ENCODE results near the gene TUBGCP6.

TUBGCP6 gene

DNA sequence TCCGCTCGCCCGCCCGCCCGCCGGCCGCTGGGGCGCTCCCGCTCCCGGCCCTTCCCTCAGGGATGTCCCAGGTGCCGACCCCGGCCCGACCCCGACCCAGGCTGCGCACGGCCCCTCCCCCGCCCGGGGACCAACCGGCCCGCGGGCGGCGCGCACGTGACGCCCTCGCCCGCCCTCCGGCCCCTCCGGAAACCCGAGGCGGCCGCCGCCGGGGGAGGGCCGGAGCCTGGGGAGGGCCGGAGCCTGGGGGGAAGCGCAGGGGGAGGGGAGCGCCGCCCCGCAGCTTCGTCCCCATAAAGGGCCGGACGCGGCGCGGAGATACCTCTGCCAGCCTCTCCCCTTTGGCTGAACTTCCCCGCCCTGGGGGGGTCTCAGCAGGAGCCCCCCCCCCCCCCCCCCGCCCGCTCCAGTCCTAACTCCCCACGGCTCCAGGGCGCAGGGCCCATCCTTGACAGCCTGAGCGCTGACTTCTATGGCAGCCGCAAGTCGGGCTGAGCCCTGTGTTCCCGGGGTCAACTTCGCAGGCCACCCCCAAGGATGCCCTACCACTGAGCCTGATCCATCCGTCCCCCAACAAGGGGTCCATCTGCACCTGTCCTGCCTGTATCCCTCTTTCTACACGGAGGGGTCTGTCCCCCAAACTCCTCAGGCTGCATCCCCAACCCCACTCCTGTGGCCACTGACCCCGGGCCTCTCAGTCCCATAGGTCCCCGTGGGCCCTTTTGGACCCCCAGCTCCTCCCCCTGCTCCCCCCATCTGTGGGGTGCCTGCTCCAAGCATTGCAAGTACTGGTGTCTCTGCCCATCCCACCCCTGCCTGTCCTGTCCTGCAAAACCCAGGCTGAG, 17.0 kb upstream of the TUBGCP6 start, which contains the start of gene MAPK12:
Gene MAPK12 (minus strand): TSS at position 69 of the 845 bp plus-strand sequence. CDS start 174 bp downstream, outside the sequence.
- no peak for DNase-seq

DNA sequence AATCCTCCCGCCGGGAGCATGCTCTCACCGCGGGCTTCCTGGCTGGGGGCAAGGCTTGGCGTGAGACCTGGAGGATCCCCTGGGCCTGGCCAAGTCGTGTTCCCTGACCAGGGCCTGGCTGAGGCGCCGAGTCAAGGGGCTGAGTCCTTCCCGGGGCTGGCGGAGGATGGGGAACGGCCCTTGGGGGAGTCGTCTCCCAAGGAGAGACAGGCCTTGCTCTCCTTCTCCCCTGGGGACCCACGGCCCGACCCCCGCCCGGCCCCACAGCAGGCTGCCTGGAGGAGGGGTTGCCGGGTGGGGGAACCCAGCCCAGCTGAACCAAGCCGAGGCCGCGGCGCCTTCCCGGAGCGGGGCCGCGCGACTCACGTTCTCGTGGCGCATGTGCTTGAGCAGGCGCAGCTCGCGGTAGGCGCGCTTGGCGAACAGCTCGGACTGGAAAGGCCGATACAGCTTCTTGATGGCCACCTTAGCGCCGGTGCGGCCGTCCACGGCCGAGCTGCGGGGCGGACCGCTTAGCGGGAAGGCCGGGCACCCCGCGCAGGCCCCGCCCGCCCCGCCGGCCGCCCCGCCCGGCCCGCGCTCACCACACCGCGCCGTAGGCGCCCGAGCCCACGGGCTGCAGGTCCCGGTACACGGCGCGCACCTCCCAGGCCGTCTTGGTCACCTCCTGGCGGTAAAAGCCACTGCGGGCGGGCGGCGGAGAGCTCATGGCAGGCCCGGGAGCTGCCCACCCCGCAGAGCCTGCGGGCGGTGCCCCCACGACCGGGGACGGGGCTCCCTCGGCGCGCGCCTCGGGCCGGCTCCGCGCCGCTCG, 16.2 kb upstream of the TUBGCP6 start:
- peak; percentile 22 for DNase-seq

DNA sequence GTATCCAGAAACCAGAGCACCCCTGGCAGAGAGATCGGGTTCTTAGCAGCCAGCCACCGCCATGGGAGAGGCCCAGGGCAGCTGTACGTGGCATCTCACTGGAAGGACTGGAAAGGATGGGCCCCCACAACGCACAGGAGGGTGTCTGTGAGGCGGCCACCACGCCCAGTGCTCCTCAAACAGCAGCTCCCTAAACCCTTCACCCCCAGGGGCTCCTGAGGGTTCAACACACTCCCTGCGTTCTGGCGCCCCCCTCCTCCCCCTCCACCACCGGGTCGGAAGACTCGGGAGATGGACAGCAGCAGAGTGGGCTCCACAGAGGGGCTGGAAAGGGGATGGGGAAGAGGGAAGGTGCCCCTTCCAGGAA, 15.6 kb upstream of the TUBGCP6 start:
- DNase-seq, result no peak

DNA sequence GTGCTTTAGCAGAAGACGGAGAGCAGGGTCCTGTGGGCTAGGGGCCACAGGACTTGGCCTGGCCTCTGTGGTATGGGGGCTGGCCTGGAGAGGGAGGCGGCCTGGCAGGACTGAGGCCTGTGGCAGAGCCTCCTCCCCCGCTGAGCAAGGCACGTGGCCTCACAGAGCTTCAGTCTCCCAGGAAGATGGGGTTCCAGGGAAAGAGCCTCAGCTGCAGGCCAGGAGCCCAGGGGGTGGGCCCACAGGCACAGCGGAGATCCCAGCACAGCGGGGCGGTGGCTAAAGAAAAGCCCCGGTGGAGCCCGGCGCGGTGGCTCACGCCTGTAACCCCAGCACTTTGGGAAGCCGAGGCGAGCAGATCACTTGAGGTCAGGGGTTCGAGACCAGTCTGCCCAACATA, 14.5 kb upstream of the TUBGCP6 start:
- DNase-seq, result no peak

DNA sequence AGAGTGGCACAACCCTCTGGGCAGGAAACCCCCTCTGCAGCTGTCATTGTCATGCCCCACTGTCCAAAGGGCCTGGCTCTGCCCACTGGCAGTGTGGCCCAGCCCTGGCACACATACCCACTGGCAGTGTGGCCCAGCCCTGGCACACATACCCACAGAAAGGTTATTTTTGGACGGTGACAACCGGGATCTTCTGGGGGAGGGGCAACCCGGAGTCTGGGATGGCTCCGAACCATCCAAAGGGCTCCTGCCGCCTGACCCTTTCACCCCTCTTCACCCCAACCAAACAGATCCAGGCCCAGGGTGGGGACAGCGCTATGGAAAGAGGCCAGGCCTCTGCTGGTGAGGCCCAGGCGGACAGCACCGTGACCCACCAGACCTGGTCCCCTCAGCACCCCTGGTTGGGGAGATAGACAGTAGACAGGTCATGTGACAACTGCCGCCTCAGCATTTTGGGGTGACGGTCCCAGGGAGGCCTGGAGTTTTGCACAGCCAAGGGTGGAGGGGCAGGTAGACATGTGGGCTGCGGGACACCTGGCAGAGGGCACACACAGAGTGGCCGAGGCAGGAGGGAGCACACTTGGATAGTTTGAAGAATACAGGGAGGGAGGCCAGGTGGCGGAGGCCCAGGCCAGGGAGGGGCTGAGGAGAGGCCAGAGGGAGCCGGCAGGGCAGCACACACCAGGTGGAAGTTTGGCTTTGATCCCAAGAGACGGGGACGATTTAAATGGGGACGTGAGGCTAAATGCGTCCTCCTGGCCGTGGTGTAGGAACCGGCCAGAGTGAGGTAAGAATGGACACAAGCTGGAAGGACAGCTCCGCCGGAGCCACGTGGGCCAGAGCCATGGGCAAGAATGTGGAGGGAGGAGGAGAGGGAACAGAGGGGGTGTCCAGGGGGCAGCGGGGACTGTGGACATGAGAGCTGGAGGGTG, 13.8 kb upstream of the TUBGCP6 start:
- no peak for DNase-seq

DNA sequence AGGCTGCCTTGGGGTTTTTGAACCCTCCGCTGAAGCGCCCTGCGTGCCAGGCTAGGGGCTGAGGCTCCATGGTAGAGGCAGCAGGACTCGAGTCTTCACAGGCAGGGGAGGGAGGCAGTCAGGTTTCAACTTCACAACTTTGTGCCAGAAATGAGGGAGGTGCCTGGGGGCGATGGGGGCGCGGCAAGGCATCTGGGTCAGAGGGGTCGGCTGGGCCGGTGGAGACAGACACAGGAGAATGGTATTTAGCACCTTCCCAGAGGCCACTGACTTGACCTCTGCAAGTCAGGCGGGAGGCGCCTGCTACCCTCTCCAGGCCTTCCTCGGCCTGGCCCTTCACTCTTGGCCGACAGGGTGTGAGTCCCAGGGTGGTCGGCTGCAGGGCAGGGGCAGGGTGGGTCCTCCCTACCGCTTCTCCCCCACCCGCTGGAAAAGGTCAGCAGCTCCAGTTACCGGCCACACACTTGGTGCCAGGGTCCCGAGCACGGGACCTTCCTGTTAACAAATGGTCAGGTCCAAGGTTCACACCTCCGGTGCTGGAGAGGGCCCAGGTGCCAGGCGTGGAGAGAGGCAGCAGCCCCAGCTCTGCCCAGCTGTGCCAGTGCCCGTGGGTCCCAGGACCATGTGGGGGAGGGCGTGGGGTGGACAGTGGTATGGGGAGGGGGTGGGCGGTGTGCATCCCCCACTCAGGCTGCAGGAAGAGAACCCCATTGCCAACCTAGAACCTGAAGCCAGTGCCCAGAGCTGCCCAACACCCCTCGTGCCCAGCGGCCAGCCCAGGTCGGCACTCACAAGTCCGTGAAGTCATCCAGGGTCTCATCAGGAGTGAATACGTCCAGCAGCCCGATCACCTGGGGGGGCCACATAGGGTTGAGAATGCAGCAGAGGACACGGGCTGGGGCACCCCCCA, 12.9 kb upstream of the TUBGCP6 start:
- no peak for DNase-seq

DNA sequence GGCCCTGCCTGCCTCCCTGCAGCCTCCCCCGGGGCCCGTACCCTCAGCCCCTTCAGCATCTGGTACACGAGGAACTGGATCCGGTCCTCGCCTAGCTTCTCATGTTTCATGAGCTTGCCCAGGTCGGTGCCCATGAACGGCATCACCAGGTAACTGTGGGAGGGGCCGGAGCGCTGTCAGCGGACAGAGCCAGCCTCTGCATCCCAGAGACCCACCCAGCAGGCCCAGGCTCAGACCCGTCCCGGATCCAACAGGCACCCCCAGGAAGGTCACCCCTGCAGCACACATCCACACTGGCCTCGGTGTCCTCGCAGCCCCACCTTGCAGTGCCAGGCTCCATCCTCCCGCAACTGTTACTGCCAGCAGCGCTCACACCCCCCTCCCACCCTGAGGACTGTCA, 12.2 kb upstream of the TUBGCP6 start:
- DNase-seq, result no peak

DNA sequence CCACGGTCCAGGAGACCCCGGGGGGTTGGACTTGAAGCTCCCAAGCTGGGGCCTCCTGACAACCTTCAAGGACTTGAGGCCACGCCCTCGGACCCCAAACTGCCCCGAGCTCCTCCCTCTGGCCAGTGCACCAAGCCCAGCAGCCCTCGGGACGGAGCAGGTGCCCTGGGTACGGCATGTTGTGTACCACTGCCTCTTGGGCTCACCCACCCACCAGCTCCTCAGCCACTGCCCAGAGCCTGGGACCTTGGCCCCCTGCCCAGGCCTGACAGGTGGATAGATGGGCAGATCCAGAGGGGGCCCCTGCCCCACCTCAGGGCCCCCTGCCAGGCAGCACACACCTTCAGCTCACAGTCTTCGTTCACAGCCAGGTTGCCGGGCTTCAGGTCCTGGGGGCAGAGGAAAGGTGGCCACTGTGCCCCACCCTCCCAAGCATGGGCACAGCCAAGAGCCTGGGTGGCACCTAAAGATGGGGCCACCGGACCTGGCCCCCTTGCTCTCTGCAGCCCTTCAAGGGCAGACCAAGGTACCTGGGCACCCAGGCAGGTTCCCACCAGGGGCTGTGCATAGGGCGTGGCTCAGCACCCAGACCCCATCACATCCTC, 11.5 kb upstream of the TUBGCP6 start:
- no peak for DNase-seq

DNA sequence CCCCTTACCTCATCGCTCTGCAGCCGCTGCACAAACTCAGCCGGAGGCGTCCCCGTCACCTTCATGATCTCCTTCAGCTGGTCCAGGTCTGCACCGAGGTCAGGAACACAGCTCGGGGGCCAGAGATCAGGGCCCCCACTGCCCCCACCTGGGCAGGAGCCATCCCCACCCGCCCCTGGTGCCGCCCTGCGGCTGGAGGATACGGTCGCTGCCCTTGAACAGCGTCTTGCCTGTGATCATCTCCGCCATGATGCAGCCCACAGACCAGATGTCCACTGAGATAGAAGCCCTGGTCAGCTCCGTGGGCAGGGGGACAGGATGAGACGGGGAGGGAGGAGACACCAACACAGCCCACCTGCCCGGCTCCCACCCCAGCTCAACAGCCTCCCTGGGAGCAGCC, 10.8 kb upstream of the TUBGCP6 start:
- DNase-seq, result no peak

DNA sequence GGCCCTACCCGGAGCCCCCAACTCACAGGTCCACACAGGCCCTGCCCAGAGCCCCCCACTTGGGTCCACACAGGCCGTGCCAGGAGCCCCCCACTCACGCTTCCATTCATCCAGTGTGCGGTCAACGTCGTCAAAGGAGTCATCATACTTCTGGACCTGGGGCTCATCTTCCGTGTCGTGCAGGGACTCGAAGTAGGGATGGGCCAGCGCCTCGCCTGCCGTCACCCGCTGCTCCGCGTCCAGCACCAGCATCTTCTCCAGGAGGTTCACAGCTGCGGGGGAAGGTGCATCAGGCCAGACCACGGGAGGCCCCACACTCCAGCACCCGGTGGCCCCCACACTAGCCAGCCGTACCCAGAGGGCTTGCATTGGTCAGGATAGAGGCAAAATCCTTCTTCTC, 10.3 kb upstream of the TUBGCP6 start:
- no peak for DNase-seq

DNA sequence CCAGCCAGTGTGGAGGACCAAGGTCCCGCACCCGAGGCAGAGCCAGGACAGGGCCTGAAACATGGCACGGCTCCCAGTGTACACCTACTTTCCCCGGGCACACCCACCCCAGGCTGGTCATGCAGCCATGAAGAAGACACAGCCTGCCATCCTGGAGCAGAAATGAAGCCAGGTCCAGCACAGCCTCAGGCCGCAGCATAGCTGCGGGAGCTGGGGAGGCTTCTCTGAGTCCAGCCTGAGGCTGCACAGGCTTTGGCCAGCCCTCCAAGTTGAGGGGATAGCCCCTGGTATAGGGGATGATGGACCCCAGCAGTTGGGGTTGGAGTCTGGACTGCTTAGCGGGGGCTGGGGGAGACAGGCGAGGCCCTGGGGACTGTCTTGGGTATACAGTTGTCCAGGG, 9.1 kb upstream of the TUBGCP6 start:
- DNase-seq, result no peak

DNA sequence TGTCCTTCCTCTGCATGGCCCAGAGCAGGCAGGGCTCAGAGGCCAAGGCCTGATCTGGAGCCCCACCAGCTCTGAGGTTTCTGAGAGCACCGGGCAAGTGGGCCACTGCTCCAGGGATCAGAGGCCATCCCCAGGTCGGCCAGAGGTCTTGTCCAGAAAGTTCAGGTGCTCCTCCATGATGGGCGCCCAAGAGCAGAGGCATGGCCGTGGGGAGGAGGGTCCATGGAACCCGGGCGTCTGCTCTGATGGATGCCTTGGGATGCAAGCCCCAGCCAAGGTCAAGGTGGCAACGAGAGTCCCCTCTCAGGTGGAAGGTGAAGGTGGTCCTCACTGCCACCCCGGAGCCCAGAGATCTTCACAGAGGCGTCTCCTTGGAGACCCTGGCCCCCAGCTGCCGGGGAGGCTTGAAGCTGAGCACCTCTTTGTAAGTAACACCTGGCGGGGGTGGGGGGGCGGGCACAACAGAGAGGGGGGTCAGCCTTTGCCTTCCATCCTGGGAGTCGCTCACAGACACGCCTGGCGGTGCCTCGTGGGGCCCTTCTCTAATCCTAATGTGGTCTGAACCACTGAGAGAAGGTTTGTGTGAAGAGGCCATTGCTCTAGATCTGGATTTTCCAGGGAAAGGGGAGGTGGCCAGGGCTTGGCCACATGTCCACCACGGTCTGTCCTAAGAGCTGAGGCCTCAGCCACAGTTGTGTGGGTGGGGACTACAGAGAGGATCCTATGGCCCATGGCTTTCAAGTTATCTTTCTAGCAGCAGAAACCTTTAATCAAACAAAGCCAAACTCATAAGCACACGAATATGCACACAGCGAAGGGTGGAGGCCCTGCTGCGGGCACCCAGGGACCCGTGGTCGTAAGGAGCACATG, 8.5 kb upstream of the TUBGCP6 start:
- no peak for DNase-seq

DNA sequence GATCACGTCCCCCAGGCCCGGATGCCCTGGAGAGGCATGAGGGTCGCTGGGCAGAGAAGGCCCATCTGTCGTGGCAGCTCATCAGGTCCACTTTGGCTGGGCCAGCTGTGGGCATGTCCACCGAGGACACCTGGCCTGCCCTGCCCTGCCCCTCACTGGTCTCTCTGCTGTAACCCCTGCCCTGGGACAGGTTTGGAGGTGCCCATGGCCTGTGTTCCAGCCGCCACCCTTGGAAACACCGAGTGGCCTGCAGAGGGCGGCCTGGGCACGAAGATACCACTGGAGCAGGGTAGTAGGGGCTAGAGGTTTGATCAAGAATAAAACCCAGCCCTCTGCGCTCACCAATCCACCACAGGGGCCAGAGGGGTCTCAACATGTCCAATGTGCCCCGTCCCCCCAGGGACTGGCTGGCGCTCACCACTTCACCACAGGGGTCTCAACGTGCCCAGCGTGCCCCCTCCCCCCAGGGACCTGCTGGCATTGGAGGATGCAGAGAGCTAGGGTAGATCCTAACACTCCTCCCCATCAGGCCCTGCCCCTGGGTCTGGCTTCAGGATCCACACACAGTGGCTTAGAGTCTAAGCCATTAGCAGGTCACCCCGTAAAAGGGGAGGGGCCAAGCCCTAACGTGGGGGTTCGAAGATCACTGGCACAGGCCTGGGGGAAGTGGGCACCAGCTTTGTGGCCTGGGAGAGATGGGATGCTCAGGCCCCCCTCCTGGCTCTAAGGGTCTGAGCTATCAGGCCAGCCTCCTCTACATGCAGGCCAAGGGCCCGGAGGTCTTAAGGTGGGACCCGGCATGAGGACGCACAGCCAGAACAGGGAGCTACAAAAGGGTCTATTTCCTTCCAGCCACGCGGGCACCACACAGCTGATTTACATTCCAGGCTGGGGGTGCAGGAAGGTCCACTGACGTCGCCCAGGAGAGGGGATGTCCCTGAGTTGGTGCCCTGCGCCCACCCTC, 7.5 kb upstream of the TUBGCP6 start:
- peak; percentile 48 for DNase-seq

DNA sequence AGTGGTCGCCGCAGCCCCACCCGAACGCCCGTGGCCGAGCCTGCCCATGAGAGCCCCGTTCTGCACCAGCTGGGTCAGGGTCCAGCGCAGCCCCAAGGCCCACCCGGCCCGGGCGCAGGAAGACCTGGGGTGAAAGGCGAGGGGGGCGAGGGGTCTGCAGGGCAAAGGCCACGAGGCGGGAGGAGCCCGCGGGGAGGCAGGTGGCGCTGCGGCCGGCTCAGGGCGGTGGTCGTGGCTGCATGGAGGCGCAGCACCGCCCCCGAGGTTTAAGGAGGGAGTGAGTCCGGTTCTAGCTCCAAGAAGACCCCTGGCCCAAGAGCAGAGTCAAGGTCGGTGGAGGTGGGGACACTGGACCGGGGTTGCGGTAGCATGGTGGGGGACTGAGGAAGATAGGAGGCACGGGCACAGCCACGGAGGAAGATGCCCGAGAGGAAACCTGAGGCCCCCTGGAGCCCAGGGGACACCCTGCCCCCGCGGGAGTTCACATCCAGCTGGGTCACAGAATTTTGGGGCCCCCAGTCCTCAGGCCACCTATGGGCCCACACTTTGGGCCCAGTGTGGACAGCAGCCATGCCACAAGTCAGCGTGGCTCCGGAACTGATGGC, 6.8 kb upstream of the TUBGCP6 start:
- no peak for DNase-seq

DNA sequence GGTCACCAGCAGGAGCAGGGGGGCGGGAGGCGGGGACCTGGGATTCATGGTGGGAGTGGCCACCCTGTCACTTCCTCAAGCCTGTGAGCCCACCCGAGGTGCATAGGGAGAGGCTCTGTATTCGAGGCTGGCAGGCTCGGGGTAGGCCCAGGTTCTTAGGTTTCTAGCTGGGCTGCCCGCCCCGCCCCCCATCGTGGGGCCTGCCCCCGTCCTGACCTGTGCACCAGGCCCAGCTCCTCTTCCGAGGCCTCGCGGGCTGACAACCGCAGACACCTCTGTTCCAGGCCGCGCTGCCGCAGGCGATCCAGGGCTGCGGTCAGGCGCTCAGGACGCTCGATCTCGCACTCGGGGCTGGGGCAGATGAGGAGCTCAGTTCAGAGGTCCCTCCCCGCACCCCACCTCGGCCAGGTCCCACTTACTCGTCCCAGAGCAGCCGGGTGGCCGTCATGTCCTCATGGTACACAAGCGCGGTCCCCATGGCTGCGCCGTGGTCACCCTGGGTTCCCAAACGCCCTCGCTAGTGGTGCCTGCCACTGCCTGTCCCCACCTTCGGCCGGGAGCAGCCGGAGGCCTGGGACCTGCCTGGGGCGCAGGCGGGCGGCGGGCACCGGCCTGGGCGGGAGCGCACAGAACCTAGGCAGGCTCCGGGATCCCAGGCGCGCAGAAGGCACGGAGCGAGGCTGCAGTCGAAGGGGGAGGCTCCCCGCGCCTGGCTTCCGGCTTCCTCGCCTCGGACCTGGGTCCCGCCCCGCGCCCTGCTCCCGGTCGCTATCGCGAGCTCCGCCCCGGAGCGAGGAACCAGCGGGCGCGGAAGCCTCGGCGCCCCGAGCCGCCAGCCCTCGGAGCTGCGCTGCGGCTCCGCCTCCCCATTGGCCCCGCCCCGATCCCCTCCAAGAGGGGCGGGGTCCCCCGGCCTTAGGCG, 6.0 kb upstream of the TUBGCP6 start, which contains the start of gene HDAC10:
Gene HDAC10 (minus strand): TSS at position 711 of the 922 bp plus-strand sequence. CDS start 233 bp downstream, at position 478.
- peak; percentile 85 for DNase-seq

DNA sequence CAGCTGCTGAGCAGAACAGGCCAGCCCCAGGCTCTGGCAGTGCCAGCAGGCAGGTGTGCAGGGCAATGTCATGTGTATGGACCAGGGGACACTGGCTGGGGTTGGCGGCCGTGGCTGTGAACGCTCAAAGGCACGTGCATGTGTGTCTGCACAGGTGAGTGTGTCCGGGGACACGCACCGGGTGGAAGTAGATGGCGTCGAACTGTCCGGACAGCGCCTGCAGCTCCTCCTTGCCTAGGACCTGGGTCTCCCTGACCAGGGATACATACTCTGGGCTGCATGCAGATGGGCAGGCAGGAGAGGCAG, 5.4 kb upstream of the TUBGCP6 start:
- no peak for DNase-seq
